Fibroblast of villous mesenchyme (primary cell): Measurements from ENCODE around the gene BTBD9. TPM values are rescaled to one million over a fixed set of nuclear protein-coding genes. Genes with fewer than 3 reads are reported as not detected.

Experiments
- DNase-seq: peaks from one replicate; pipeline ENCODE4 v3.0.0-alpha.2; 2010; ENCODE audit warnings: low read depth
- H3K4me3 ChIP-seq: 2 replicates; pipeline ENCODE4 v1.5.1; 2011; ENCODE audit warnings: low read depth, mild to moderate bottlenecking, low read length
- CTCF ChIP-seq: IDR thresholded peaks from 2 replicates; pipeline ENCODE4 v1.5.1; 2012; ENCODE audit warnings: low read depth, mild to moderate bottlenecking, low read length; ENCODE audit not compliant: insufficient read depth
- total RNA-seq: library from RNA; depleted of rRNA; stranded (reverse); fragments of >200 nt; gene quantifications from 2 replicates; pipeline ENCODE4 v1.2.3, GENCODE V29; 2012

The BTBD9 gene
- total RNA-seq, 1 donor, result 12.1 TPM

- no peak overlapping the region for H3K4me3 ChIP-seq
- TF ChIP-seq CTCF, result no peak
Observed at GRCh38 chr6:38499529-38500096, 140.1 kb downstream of the BTBD9 start.

GRCh38 chr6:38498805-38499445, 140.8 kb downstream of the BTBD9 start:
- no peak for DNase-seq
- H3K4me3 ChIP-seq, result no peak overlapping the region
- no peak for TF ChIP-seq CTCF

More at GRCh38 chr6:38499529-38500096, 140.1 kb downstream of the BTBD9 start:
- DNase-seq, result no peak

- TF ChIP-seq CTCF, result no peak
- no peak overlapping the region for H3K4me3 ChIP-seq
- no peak for DNase-seq
Observed at GRCh38 chr6:38498085-38498484, 141.6 kb downstream of the BTBD9 start.

GRCh38 chr6:38497546-38497945, 142.2 kb downstream of the BTBD9 start:
- no peak for TF ChIP-seq CTCF
- no peak overlapping the region for H3K4me3 ChIP-seq
- no peak for DNase-seq

- no peak for DNase-seq
- no peak overlapping the region for H3K4me3 ChIP-seq
- no peak for TF ChIP-seq CTCF
Observed at GRCh38 chr6:38495922-38496635, 143.7 kb downstream of the BTBD9 start.

GRCh38 chr6:38495518-38495917, 144.2 kb downstream of the BTBD9 start:
- TF ChIP-seq CTCF, result no peak

More at GRCh38 chr6:38495518-38495917, 144.2 kb downstream of the BTBD9 start:
- H3K4me3 ChIP-seq, result no peak overlapping the region
- no peak for DNase-seq
